ENCODE data around the gene ACOX1.

DNA sequence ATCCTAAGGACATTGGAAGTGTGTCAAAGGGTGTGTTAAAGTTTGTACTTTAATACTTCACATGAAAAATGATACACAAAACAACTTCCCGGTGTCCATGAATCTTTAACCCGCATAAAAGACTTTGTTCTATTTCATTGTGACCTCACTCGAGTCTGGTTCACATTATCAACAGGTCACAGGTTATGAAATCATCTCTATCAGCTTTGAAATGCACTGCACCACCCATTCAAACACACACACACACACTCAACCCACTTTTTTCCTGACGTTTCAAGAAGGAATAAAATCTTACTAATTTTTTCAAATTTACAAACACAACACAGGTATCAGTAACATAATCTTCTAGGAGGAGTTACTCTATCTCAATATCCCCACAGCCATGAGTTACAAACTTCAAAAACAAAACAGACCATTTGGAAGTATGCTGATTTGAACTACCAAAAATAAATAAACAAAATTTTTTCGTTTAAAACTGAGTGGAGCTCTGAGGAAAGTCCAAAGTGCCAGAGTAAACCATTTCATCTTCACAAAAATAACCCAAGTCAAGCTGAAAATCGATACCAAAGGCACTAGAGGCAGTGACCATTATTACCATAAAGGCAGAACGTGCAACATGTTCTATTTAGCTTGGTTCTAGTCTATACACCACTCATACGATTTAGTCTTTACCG lies 2.7 kb downstream of the ACOX1 start:
- no peak for TF ChIP-seq CTCF (IDR thresholded peaks at IDR 0.05)
- TF ChIP-seq EZH2 (IDR thresholded peaks at IDR 0.05): no peak
